Activated naive CD4-positive, alpha-beta T cell treated with anti-CD3 and anti-CD28 coated beads for 36 hours (primary cell): Measurements from ENCODE around the gene SIRPB2. TPM values are rescaled to one million over a fixed set of nuclear protein-coding genes. Genes with fewer than 3 reads are reported as not detected.

Experiments used
- CTCF ChIA-PET: fragments of 350-600 bp; sonication (Branson Sonifier 250); formaldehyde crosslinking; loops from one replicate; lab custom pipeline; 2021; ENCODE audit warnings: antibody characterized with exemption; lab: Charles Lee
- DNase-seq: peaks from one replicate; pipeline ENCODE4 v3.0.0-alpha.2; 2020
- H3K27ac Mint-ChIP-seq: one replicate; pipeline ENCODE4 v1.8.0; 2021; ENCODE audit warnings: mild to moderate bottlenecking, mixed read lengths
- H3K27me3 Mint-ChIP-seq: one replicate; pipeline ENCODE4 v1.8.0; 2021; ENCODE audit warnings: low read depth, mixed read lengths
- H3K36me3 Mint-ChIP-seq: one replicate; pipeline ENCODE4 v1.8.0; 2021; ENCODE audit warnings: low read depth, mixed read lengths
- H3K4me1 Mint-ChIP-seq: one replicate; pipeline ENCODE4 v1.8.0; 2021; ENCODE audit warnings: low read depth, mixed read lengths
- H3K4me3 Mint-ChIP-seq: one replicate; pipeline ENCODE4 v1.8.0; 2021; ENCODE audit warnings: mild to moderate bottlenecking, moderate library complexity, mixed read lengths
- H3K9me3 Mint-ChIP-seq: one replicate; pipeline ENCODE4 v1.8.0; 2021; ENCODE audit warnings: mixed read lengths
- intact Hi-C: fragments of 100-400 bp; cut with micrococcal nuclease; formaldehyde crosslinking; loops from one replicate; pipeline ENCODE4 v1.15.1; 2023
- total RNA-seq, 2 experiments: library from RNA; stranded (reverse); gene quantifications; one replicate each; pipeline ENCODE4 v1.2.3, GENCODE V29; 2021

Gene SIRPB2
- total RNA-seq, 2 experiments from 2014 or later: not detected

- Mint-ChIP-seq H3K9me3 (no peaks in the 10 kb centered on the region), H3K27me3 (peaks cover 6% of the 10 kb centered on the region), H3K36me3 (peaks cover 4% of the 10 kb centered on the region), H3K4me1 (peaks cover 41% of the 10 kb centered on the region), H3K4me3 (no peak overlapping the region), H3K27ac (no peak overlapping the region)
- CTCF ChIA-PET: interaction anchor here (0.7 to 4.9 kb wide), 8 partner anchors 9 to 308 kb away, joined by 3 to 38 read pairs (median 4); no protein-coding TSS in a partner anchor
- intact Hi-C loops: loop anchor here (5.0 kb wide), 1 partner anchor 199 kb away; no protein-coding TSS in a partner anchor
- DNase-seq: no peak
Observed at GRCh38 chr20:1468117-1468624, 23.0 kb downstream of the SIRPB2 start.

GRCh38 chr20:1467355-1468116 lies 23.7 kb downstream of the SIRPB2 start:
- intact Hi-C loops: loop anchor here (1.0 to 5.0 kb wide), 5 partner anchors 36 to 635 kb away; partner anchors contain the start of gene PSMF1
- no peak for DNase-seq
- Mint-ChIP-seq H3K9me3 (no peaks in the 10 kb centered on the region), H3K4me3 (peak overlapping the region; percentile 80), H3K4me1 (peaks cover 42% of the 10 kb centered on the region), H3K36me3 (peaks cover 4% of the 10 kb centered on the region), H3K27me3 (peaks cover 6% of the 10 kb centered on the region), H3K27ac (no peak overlapping the region)
- CTCF ChIA-PET: interaction anchor here (0.7 to 4.9 kb wide), 14 partner anchors 10 to 309 kb away, joined by 3 to 38 read pairs (median 4); no protein-coding TSS in a partner anchor

GRCh38 chr20:1467082-1467354 lies 24.2 kb downstream of the SIRPB2 start:
- Mint-ChIP-seq H3K4me3 (peak overlapping the region; percentile 80), H3K36me3 (peaks cover 4% of the 10 kb centered on the region), H3K27me3 (peaks cover 6% of the 10 kb centered on the region), H3K9me3 (no peaks in the 10 kb centered on the region), H3K27ac (no peak overlapping the region), H3K4me1 (peaks cover 44% of the 10 kb centered on the region)
- intact Hi-C loops: loop anchor here (1.0 to 5.0 kb wide), 5 partner anchors 36 to 636 kb away; partner anchors contain the start of gene PSMF1
- CTCF ChIA-PET: interaction anchor here (0.7 to 4.9 kb wide), 13 partner anchors 10 to 310 kb away, joined by 3 to 38 read pairs (median 4); no protein-coding TSS in a partner anchor
- DNase-seq: no peak

- CTCF ChIA-PET: interaction anchor here (0.6 to 4.9 kb wide), 17 partner anchors 11 to 336 kb away, joined by 3 to 38 read pairs (median 3); no protein-coding TSS in a partner anchor
- Mint-ChIP-seq H3K4me1 (peaks cover 44% of the 10 kb centered on the region), H3K9me3 (no peaks in the 10 kb centered on the region), H3K4me3 (peak within 1 kb of the TSS; percentile 80), H3K36me3 (peaks cover 4% of the 10 kb centered on the region), H3K27me3 (peaks cover 6% of the 10 kb centered on the region), H3K27ac (peak within 1 kb of the TSS; percentile 71)
- DNase-seq: peak; percentile 97
- intact Hi-C loops: loop anchor here (1.0 to 5.0 kb wide), 7 partner anchors 37 to 636 kb away; partner anchors contain the start of genes FKBP1A and PSMF1
Observed at GRCh38 chr20:1466211-1467081, 24.8 kb downstream of the SIRPB2 start, which contains the start of gene NSFL1C. Gene NSFL1C, minus strand, starts transcription at chr20:1466849. Its CDS starts 25 bp downstream, at chr20:1466824.

- H3K27ac Mint-ChIP-seq: peak overlapping the region; percentile 71
- H3K36me3 Mint-ChIP-seq: peaks cover 11% of the 10 kb centered on the region
- peaks cover 6% of the 10 kb centered on the region for H3K27me3 Mint-ChIP-seq
- peaks cover 44% of the 10 kb centered on the region for H3K4me1 Mint-ChIP-seq
- CTCF ChIA-PET: interaction anchor here (0.6 to 4.9 kb wide), 10 partner anchors 11 to 337 kb away, joined by 3 to 38 read pairs (median 3); no protein-coding TSS in a partner anchor
- no peak for DNase-seq
- peak overlapping the region; percentile 80 for H3K4me3 Mint-ChIP-seq
- no peaks in the 10 kb centered on the region for H3K9me3 Mint-ChIP-seq
- intact Hi-C loops: loop anchor here (1.0 to 5.0 kb wide), 5 partner anchors 72 to 637 kb away; partner anchors contain the start of gene FKBP1A
Observed at GRCh38 chr20:1465470-1466210, 25.6 kb downstream of the SIRPB2 start.

GRCh38 chr20:1463971-1464570 lies 27.1 kb downstream of the SIRPB2 start:
- Mint-ChIP-seq H3K4me3 (no peak overlapping the region), H3K27ac (no peak overlapping the region)

GRCh38 chr20:1462834-1463233 lies 28.4 kb downstream of the SIRPB2 start:
- no peak for DNase-seq
- Mint-ChIP-seq H3K36me3 (peaks cover 20% of the 10 kb centered on the region), H3K4me1 (peaks cover 42% of the 10 kb centered on the region), H3K9me3 (no peaks in the 10 kb centered on the region), H3K4me3 (no peak overlapping the region), H3K27ac (no peak overlapping the region), H3K27me3 (peaks cover 2% of the 10 kb centered on the region)
- intact Hi-C loops: no loop called here
- CTCF ChIA-PET: interaction anchor here (0.9 kb wide), 1 partner anchor 24 kb away, joined by 3 read pairs; no protein-coding TSS in a partner anchor

More at GRCh38 chr20:1463971-1464570, 27.1 kb downstream of the SIRPB2 start:
- DNase-seq: no peak
- CTCF ChIA-PET: interaction anchor here (1.4 kb wide), 1 partner anchor 40 kb away, joined by 4 read pairs; no protein-coding TSS in a partner anchor
- Mint-ChIP-seq H3K36me3 (peaks cover 17% of the 10 kb centered on the region), H3K4me1 (peaks cover 44% of the 10 kb centered on the region), H3K27me3 (peaks cover 6% of the 10 kb centered on the region), H3K9me3 (no peaks in the 10 kb centered on the region)
- intact Hi-C loops: no loop called here

GRCh38 chr20:1462001-1462400 lies 29.2 kb downstream of the SIRPB2 start:
- Mint-ChIP-seq H3K4me3 (no peak overlapping the region), H3K4me1 (peaks cover 33% of the 10 kb centered on the region), H3K9me3 (no peaks in the 10 kb centered on the region), H3K36me3 (peaks cover 23% of the 10 kb centered on the region), H3K27ac (no peak overlapping the region), H3K27me3 (no peaks in the 10 kb centered on the region)
- no peak for DNase-seq
- intact Hi-C loops: no loop called here
- CTCF ChIA-PET: no interaction called here

- no peaks in the 10 kb centered on the region for H3K9me3 Mint-ChIP-seq
- intact Hi-C loops: no loop called here
- CTCF ChIA-PET: interaction anchor here (0.8 to 1.3 kb wide), 3 partner anchors 13 to 317 kb away, joined by 3 to 5 read pairs (median 5); no protein-coding TSS in a partner anchor
- DNase-seq: no peak
- peaks cover 25% of the 10 kb centered on the region for H3K4me1 Mint-ChIP-seq
- H3K4me3 Mint-ChIP-seq: no peak overlapping the region
- no peaks in the 10 kb centered on the region for H3K27me3 Mint-ChIP-seq
- peaks cover 25% of the 10 kb centered on the region for H3K36me3 Mint-ChIP-seq
- no peak overlapping the region for H3K27ac Mint-ChIP-seq
Observed at GRCh38 chr20:1460275-1460674, 30.9 kb downstream of the SIRPB2 start.

- H3K9me3 Mint-ChIP-seq: no peaks in the 10 kb centered on the region
- H3K36me3 Mint-ChIP-seq: peaks cover 27% of the 10 kb centered on the region
- H3K27me3 Mint-ChIP-seq: no peaks in the 10 kb centered on the region
- no peak for DNase-seq
- no peak overlapping the region for H3K4me3 Mint-ChIP-seq
- no peak overlapping the region for H3K27ac Mint-ChIP-seq
- intact Hi-C loops: no loop called here
- CTCF ChIA-PET: interaction anchor here (1.6 kb wide), 1 partner anchor 46 kb away, joined by 5 read pairs; no protein-coding TSS in a partner anchor
- H3K4me1 Mint-ChIP-seq: peaks cover 2% of the 10 kb centered on the region
Observed at GRCh38 chr20:1457992-1458391, 33.2 kb downstream of the SIRPB2 start.

GRCh38 chr20:1456300-1456699 lies 34.9 kb downstream of the SIRPB2 start:
- H3K27me3 Mint-ChIP-seq: no peaks in the 10 kb centered on the region
- intact Hi-C loops: no loop called here
- H3K4me3 Mint-ChIP-seq: no peak overlapping the region
- CTCF ChIA-PET: no interaction called here
- H3K36me3 Mint-ChIP-seq: peaks cover 34% of the 10 kb centered on the region
- no peaks in the 10 kb centered on the region for H3K4me1 Mint-ChIP-seq
- H3K27ac Mint-ChIP-seq: no peak overlapping the region
- H3K9me3 Mint-ChIP-seq: no peaks in the 10 kb centered on the region
- no peak for DNase-seq
